ENCODE measurements around the gene CEP162.
"Not testable (repeated sequence)": the region's sequence is repeated elsewhere in the genome, so short reads cannot be mapped to it uniquely, and the experiment has no call there.

CEP162 gene

GRCh38 chr6:84141521-84141920 lies 85.9 kb downstream of the CEP162 start:
- no peak for DNase-seq (ENCODE audit: low read depth, low spot score)

GRCh38 chr6:84139311-84139710 lies 88.1 kb downstream of the CEP162 start:
- no peak for DNase-seq (ENCODE audit: low read depth, low spot score)

GRCh38 chr6:84137989-84138575 lies 89.4 kb downstream of the CEP162 start:
- DNase-seq (ENCODE audit: low read depth, low spot score) = no peak

GRCh38 chr6:84137051-84137375 lies 90.4 kb downstream of the CEP162 start:
- no peak for DNase-seq (ENCODE audit: low read depth, low spot score)

- DNase-seq (ENCODE audit: low read depth, low spot score) = no peak
These were observed 90.9 kb downstream of the CEP162 start for GRCh38 chr6:84136364-84137050.

- DNase-seq (ENCODE audit: low read depth, low spot score) = no peak
These were observed 92.2 kb downstream of the CEP162 start for GRCh38 chr6:84135291-84135690.

- DNase-seq (ENCODE audit: low read depth, low spot score) = not testable (repeated sequence)
These were observed 94.1 kb downstream of the CEP162 start for GRCh38 chr6:84133385-84133784.

GRCh38 chr6:84129588-84129987 lies 97.9 kb downstream of the CEP162 start:
- DNase-seq (ENCODE audit: low read depth, low spot score) = not testable (repeated sequence)

- no peak for DNase-seq (ENCODE audit: low read depth, low spot score)
These were observed 104.3 kb downstream of the CEP162 start for GRCh38 chr6:84123186-84123585.

GRCh38 chr6:84119277-84119676 lies 108.2 kb downstream of the CEP162 start:
- DNase-seq (ENCODE audit: low read depth, low spot score) = no peak

GRCh38 chr6:84118191-84118590 lies 109.3 kb downstream of the CEP162 start:
- peak; percentile 88 for DNase-seq (ENCODE audit: low read depth, low spot score)

GRCh38 chr6:84114933-84115594 lies 112.4 kb downstream of the CEP162 start:
- not testable (repeated sequence) for DNase-seq (ENCODE audit: low read depth, low spot score)

- not testable (repeated sequence) for DNase-seq (ENCODE audit: low read depth, low spot score)
These were observed 116.1 kb downstream of the CEP162 start for GRCh38 chr6:84111351-84111750.

GRCh38 chr6:84107495-84107894 lies 119.9 kb downstream of the CEP162 start:
- no peak for DNase-seq (ENCODE audit: low read depth, low spot score)

- DNase-seq (ENCODE audit: low read depth, low spot score) = not testable (repeated sequence)
These were observed 122.1 kb downstream of the CEP162 start for GRCh38 chr6:84105215-84105924.

- DNase-seq (ENCODE audit: low read depth, low spot score) = no peak
These were observed 124.4 kb downstream of the CEP162 start for GRCh38 chr6:84103029-84103428.

- DNase-seq (ENCODE audit: low read depth, low spot score) = no peak
These were observed 132.3 kb downstream of the CEP162 start for GRCh38 chr6:84095156-84095555.

- DNase-seq (ENCODE audit: low read depth, low spot score) = no peak
These were observed 133.7 kb downstream of the CEP162 start for GRCh38 chr6:84093441-84094435.

- no peak for DNase-seq (ENCODE audit: low read depth, low spot score)
These were observed 137.9 kb downstream of the CEP162 start for GRCh38 chr6:84089552-84089951.

GRCh38 chr6:84089081-84089480 lies 138.4 kb downstream of the CEP162 start:
- no peak for DNase-seq (ENCODE audit: low read depth, low spot score)
